GM19035 (cell line): ENCODE data around the gene MASP2.
A peak's percentile ranks its signal among the peaks of the same experiment; 100 is the strongest.
"Not testable (repeated sequence)": the region's sequence is repeated elsewhere in the genome, so short reads cannot be mapped to it uniquely, and the experiment has no call there.

Experiments used
- ATAC-seq: cut with Tn5 transposase; IDR thresholded peaks from one replicate; pipeline ENCODE4 v1.9.1; 2021; ENCODE audit not compliant: unreplicated experiment

Gene MASP2

DNA sequence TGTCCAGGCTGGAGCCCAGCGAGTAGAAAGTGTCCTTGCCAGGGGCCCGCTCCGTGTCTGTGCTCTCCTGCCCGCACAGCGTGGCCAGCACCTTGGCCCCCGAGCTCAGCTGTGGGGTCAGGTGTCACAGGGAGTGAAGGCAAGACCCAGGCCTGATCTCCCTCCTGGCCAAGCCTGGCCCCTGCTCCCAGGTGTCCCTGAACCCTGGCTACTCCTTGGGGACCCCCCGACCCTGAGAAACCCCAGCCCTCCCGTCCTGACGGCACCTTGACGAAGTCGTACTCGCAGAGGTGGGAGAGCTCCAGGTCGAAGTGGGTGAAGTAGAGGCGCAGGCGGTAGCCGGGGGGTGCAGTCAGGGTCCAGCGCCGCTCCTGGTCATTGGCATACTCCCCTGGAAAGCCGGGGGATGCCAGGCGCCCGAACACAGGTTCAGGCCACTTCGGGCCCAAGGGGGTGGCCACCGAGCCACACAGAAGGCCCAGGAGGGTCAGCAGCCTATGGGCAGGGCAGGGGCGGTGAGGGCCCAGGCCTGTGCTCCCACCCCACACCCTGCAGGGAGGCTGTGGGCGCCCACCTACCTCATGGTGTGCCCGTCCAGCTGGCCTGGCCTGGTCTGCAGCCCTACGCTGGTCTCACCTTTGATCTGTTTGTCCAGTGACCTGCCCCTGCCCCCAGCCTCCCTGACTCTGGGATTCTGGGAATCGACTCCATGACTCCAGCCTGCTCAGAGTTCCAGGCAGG, at the start of gene MASP2:
Gene MASP2 (minus strand): TSS at position 615 of the 741 bp plus-strand sequence. CDS start 32 bp downstream, at position 583.
- ATAC-seq, result no peak

DNA sequence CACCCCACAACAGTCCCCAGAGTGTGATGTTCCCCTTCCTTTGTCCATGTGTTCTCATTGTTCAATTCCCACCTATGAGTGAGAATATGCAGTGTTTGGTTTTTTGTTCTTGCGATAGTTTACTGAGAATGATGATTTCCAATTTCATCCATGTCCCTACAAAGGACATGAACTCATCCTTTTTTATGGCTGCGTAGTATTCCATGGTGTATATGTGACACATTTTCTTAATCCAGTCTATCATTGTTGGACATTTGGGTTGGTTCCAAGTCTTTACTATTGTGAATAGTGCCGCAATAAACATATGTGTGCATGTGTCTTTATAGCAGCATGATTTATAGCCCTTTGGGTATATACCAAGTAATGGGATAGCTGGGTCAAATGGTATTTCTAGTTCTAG, 36.7 kb upstream of the MASP2 start:
- ATAC-seq, result not testable (repeated sequence)

DNA sequence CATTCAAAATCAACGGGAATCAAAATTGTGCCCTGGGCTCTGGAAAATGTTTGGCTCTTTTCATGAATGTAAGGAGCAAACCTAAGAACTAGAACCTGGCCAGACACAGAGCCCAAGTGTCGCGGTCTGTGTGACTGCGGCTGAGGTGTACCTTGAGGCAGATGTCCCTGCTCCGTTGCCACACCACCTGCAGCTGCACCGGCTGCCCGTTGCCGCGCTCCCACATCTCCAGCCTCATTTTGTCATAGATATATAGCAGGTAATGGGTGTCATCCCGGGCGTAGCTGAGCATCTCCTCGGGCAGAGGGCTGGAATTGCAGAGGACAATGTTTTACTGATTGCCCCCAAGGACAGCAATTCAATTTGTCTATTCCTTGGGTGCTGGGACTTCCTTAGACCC, 33.9 kb upstream of the MASP2 start:
- no peak for ATAC-seq

GRCh38 chr1:11078631-11079030, 31.6 kb upstream of the MASP2 start:
- no peak for ATAC-seq

DNA sequence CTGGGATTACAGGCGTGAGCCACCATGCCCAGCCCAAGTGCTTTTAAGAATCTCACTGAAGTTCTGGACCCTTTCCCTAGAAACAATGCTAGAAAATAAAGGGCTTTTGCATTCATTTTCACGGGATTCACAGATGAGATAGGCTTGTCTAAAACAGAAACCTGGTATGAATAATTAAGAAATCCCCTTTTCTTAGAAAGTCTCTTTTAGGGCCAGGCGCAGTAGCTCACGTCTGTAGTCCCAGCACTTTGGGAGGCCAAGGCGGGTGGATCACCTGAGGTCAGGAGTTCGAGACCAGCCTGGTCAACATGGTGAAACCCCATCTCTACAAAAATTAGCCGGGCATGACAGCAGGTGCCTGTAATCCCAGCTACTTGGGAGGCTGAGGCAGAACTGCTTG, 26.4 kb upstream of the MASP2 start:
- not testable (repeated sequence) for ATAC-seq

GRCh38 chr1:11072216-11072917, 25.3 kb upstream of the MASP2 start:
- no peak for ATAC-seq

- no peak for ATAC-seq
These were observed 24.6 kb upstream of the MASP2 start for GRCh38 chr1:11071463-11072215.

DNA sequence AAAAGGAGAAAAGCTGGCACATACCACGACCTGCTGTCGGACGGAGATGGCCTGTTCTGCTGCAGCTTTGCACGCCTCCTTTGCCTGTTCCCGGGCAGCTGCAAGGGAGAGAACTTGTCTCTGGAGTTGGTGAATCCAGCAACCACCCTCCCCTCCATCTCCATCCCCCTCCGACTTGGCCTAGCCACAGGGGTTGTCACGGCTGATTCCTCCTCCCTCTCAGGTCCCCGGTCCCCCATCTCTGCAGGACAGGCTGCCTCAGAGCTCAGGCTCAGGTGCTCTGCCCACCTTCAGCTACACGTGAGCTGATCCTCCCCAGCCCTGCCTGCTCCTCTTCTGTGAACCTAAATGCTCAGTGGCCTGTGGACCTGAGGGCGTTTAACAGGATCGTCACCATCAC, 23.8 kb upstream of the MASP2 start:
- ATAC-seq, result no peak

- no peak for ATAC-seq
These were observed 21.8 kb upstream of the MASP2 start for GRCh38 chr1:11068600-11069473.

- ATAC-seq, result no peak
These were observed 20.9 kb upstream of the MASP2 start for GRCh38 chr1:11067716-11068599.

- ATAC-seq, result no peak
These were observed 18.8 kb upstream of the MASP2 start for GRCh38 chr1:11065796-11066195.

GRCh38 chr1:11064942-11065341, 17.9 kb upstream of the MASP2 start:
- ATAC-seq, result no peak

- ATAC-seq, result not testable (repeated sequence)
These were observed 17.0 kb upstream of the MASP2 start for GRCh38 chr1:11063937-11064537.

- no peak for ATAC-seq
These were observed 15.9 kb upstream of the MASP2 start for GRCh38 chr1:11062965-11063401.

GRCh38 chr1:11061652-11062365, 14.8 kb upstream of the MASP2 start:
- no peak for ATAC-seq

DNA sequence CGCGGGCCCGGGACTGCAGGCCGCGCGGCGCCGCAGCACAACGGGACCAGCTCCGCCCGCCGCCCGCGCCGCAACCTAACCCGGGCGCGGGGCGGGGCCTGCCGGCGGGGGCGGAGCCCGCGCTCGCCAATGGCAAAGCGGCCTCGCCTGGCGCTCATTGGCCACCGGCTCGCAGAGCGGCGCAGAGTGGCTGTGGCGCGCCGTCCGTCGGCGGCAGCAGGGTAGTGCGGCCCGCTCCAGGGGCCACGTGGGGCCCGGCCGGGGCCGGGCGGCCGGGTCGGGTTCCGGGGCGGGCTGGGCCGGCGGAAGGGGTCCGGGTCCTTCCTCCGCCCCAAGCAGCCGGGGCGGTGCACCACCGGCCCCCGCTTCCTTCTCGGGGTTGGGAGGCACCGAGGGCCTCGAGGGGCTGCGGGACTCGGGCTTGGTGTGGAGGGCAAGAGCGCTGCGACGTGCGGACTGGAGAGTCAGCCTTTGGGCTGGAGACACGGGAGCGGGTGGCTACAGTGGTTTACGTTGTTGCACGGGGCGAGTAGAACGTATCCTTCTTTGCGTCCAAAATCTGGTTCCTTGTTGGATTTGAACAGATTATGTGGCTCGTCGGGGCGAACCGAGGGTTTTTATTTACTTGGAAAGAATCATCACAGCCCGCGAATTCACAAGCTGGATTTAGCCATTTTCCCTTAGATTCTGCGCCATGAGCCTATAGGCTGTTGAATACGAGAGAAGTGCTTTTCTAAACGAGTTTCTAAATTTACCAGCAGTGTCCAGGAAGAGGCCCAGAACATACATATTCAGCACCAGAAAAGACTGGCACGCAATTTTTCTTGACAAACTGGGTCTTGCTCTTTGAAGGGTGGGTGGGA, 13.2 kb upstream of the MASP2 start, which contains the start of gene SRM:
Gene SRM (minus strand): TSS at position 51 of the 863 bp plus-strand sequence. CDS start 75 bp downstream, outside the sequence.
- peak; percentile 80 for ATAC-seq

- peak; percentile 25 for ATAC-seq
These were observed 12.3 kb upstream of the MASP2 start for GRCh38 chr1:11059155-11059967.
